Measurements from ENCODE around the gene SPTLC2.

- TF ChIP-seq CTCF (conservative IDR thresholded peaks at IDR 0.05; ENCODE audit: low read length) (no peak), EZH2phosphoT487 (IDR thresholded peaks at IDR 0.05; ENCODE audit: borderline replicate concordance) (no peak)
Observed at GRCh38 chr14:77579780-77580179, 36.7 kb downstream of the SPTLC2 start.
